Measurements from ENCODE around the gene ADAMTS19.

ADAMTS19 gene

GRCh38 chr5:129746876-129747275 is 286.8 kb downstream of the ADAMTS19 start:
- no peak for TF ChIP-seq EP300 (IDR thresholded peaks at IDR 0.05; ENCODE audit: borderline replicate concordance)
- no peak for TF ChIP-seq REST (IDR thresholded peaks at IDR 0.05; ENCODE audit: low read depth)
- no peak for TF ChIP-seq FOXM1 (IDR thresholded peaks at IDR 0.05; ENCODE audit: borderline replicate concordance, low read depth)
- no peak for TF ChIP-seq TAF1 (IDR thresholded peaks at IDR 0.05; ENCODE audit: low read depth)
- no peak for TF ChIP-seq CEBPB (IDR thresholded peaks at IDR 0.05)
- no peak for TF ChIP-seq MAX (IDR thresholded peaks at IDR 0.05)
- TF ChIP-seq CREB1 (IDR thresholded peaks at IDR 0.05; ENCODE audit: low read depth), result no peak
- TF ChIP-seq TEAD4 (IDR thresholded peaks at IDR 0.05), result no peak
- TF ChIP-seq NFIC (IDR thresholded peaks at IDR 0.05), result no peak
- TF ChIP-seq YY1 (IDR thresholded peaks at IDR 0.05; ENCODE audit: low read depth), result no peak

- TF ChIP-seq CREB1 (IDR thresholded peaks at IDR 0.05; ENCODE audit: low read depth) (no peak), YY1 (IDR thresholded peaks at IDR 0.05; ENCODE audit: low read depth) (no peak), CEBPB (IDR thresholded peaks at IDR 0.05) (no peak), EGR1 (IDR thresholded peaks at IDR 0.05) (no peak), TAF1 (IDR thresholded peaks at IDR 0.05; ENCODE audit: low read depth) (no peak), EP300 (IDR thresholded peaks at IDR 0.05; ENCODE audit: borderline replicate concordance) (no peak), ZBTB7A (IDR thresholded peaks at IDR 0.05; ENCODE audit: low read depth) (no peak), FOXM1 (IDR thresholded peaks at IDR 0.05; ENCODE audit: borderline replicate concordance, low read depth) (no peak), USF1 (IDR thresholded peaks at IDR 0.05) (no peak)
Observed at GRCh38 chr5:129747572-129748407, 287.7 kb downstream of the ADAMTS19 start, which contains the start of gene MINAR2. MINAR2 (plus strand) TSS chr5:129748094; CDS start chr5:129748191, 97 bp downstream.

GRCh38 chr5:129748913-129749880 is 289.1 kb downstream of the ADAMTS19 start:
- TF ChIP-seq EP300 (IDR thresholded peaks at IDR 0.05; ENCODE audit: borderline replicate concordance) (no peak), REST (IDR thresholded peaks at IDR 0.05; ENCODE audit: low read depth) (no peak), FOXM1 (IDR thresholded peaks at IDR 0.05; ENCODE audit: borderline replicate concordance, low read depth) (no peak), NFIC (IDR thresholded peaks at IDR 0.05) (no peak), CREB1 (IDR thresholded peaks at IDR 0.05; ENCODE audit: low read depth) (no peak), ZBTB7A (IDR thresholded peaks at IDR 0.05; ENCODE audit: low read depth) (no peak), YY1 (IDR thresholded peaks at IDR 0.05; ENCODE audit: low read depth) (no peak), USF1 (IDR thresholded peaks at IDR 0.05) (no peak), MAX (IDR thresholded peaks at IDR 0.05) (no peak)

GRCh38 chr5:129760636-129761325 is 300.7 kb downstream of the ADAMTS19 start:
- TF ChIP-seq EP300 (IDR thresholded peaks at IDR 0.05; ENCODE audit: borderline replicate concordance) (no peak), NFIC (IDR thresholded peaks at IDR 0.05) (no peak), USF1 (IDR thresholded peaks at IDR 0.05) (no peak), YY1 (IDR thresholded peaks at IDR 0.05; ENCODE audit: low read depth) (no peak), TCF12 (IDR thresholded peaks at IDR 0.05; ENCODE audit: low read depth) (no peak), TEAD4 (IDR thresholded peaks at IDR 0.05) (no peak), CREB1 (IDR thresholded peaks at IDR 0.05; ENCODE audit: low read depth) (no peak), TAF1 (IDR thresholded peaks at IDR 0.05; ENCODE audit: low read depth) (no peak), FOXM1 (IDR thresholded peaks at IDR 0.05; ENCODE audit: borderline replicate concordance, low read depth) (no peak), REST (IDR thresholded peaks at IDR 0.05; ENCODE audit: low read depth) (no peak), ZBTB7A (IDR thresholded peaks at IDR 0.05; ENCODE audit: low read depth) (no peak), CEBPB (IDR thresholded peaks at IDR 0.05) (no peak), EGR1 (IDR thresholded peaks at IDR 0.05) (no peak), MAX (IDR thresholded peaks at IDR 0.05) (no peak), RAD21 (IDR thresholded peaks at IDR 0.05; ENCODE audit: low read depth) (no peak)
